B cell (primary cell): ENCODE data around the gene DIO2. TPM values are rescaled to one million over a fixed set of nuclear protein-coding genes. Genes with fewer than 3 reads are reported as not detected.

Experiments
- ATAC-seq: fragments of 200-7000 bp; cut with Tn5 transposase; one replicate; pipeline ENCODE4 v1.10.0; 2021; ENCODE audit warnings: low read depth, mild to moderate bottlenecking, moderate number of reproducible peaks, moderate library complexity
- CTCF ChIA-PET: fragments of 350-600 bp; sonication (Branson Sonifier 250); formaldehyde crosslinking; loops from one replicate; lab custom pipeline; 2021; ENCODE audit warnings: antibody characterized with exemption, inconsistent platforms; lab: Charles Lee
- POLR2A ChIA-PET: fragments of 350-600 bp; sonication (Branson Sonifier 250); formaldehyde crosslinking; loops from one replicate; lab custom pipeline; 2021; ENCODE audit warnings: antibody characterized with exemption; lab: Charles Lee
- DNase-seq: peaks from one replicate; pipeline ENCODE4 v3.0.0; 2013
- H2AFZ ChIP-seq: 2 replicates; pipeline ENCODE4 v1.6.1; 2012; ENCODE audit warnings: mild to moderate bottlenecking, low read depth, low read length; ENCODE audit not compliant: insufficient read depth, poor library complexity, severe bottlenecking
- H3K27ac ChIP-seq, 2 donors: 1 replicate in 1 of 2; 2 replicates in 1 of 2; pipeline ENCODE4 v1.5.1; 2012 to 2013; ENCODE audit warnings: low read length in 2 of 2, mild to moderate bottlenecking in 2 of 2, moderate library complexity in 1 of 2
- H3K27me3 ChIP-seq, 4 experiments: fragments of 200-600 bp in 1 of 4; sonication (generic) in 1 of 4; replicated peaks in 1 of 4; 1 replicate in 2 of 4; 2 replicates in 2 of 4; pipeline versions ENCODE4 v1.6.1 to v1.7.0; 2013 to 2016; ENCODE audit warnings: low read length in 3 of 4, mild to moderate bottlenecking in 2 of 4, mixed read lengths in 1 of 4, moderate library complexity in 1 of 4; ENCODE audit not compliant: insufficient read depth in 4 of 4, control insufficient read depth in 3 of 4; ENCODE audit errors: control extremely low read depth in 1 of 4
- H3K36me3 ChIP-seq, 2 experiments: replicated peaks in 1 of 2; 1 replicate in 1 of 2; 2 replicates in 1 of 2; pipeline versions ENCODE4 v1.6.1 to v1.7.1; 2013; ENCODE audit warnings: low read length in 1 of 2; ENCODE audit not compliant: insufficient read depth in 2 of 2, control insufficient read depth in 1 of 2; ENCODE audit errors: control extremely low read depth in 1 of 2, extremely low read depth in 1 of 2
- H3K4me1 ChIP-seq, 2 donors: fragments of 200-600 bp in 1 of 2; sonication (generic) in 1 of 2; 1 replicate in 1 of 2; 2 replicates in 1 of 2; pipeline versions ENCODE4 v1.5.1 to v1.6.1; 2013 to 2017; ENCODE audit warnings: low read length in 2 of 2; ENCODE audit not compliant: control insufficient read depth in 2 of 2, insufficient read depth in 2 of 2
- H3K4me2 ChIP-seq: replicated peaks from 2 replicates; pipeline ENCODE3; 2012; ENCODE audit warnings: mild to moderate bottlenecking, low read depth, low read length; ENCODE audit not compliant: poor library complexity, severe bottlenecking
- H3K4me3 ChIP-seq, 5 experiments: fragments of 200-600 bp in 1 of 5; sonication (generic) in 1 of 5; 1 replicate in 3 of 5; 2 replicates in 2 of 5; pipeline versions ENCODE4 v1.5.1 to v1.7.0; 2011 to 2016; ENCODE audit warnings: low read length in 4 of 5, mild to moderate bottlenecking in 4 of 5, low read depth in 2 of 5, control low read depth in 1 of 5, moderate library complexity in 1 of 5; ENCODE audit not compliant: insufficient read depth in 1 of 5; ENCODE audit errors: control extremely low read depth in 1 of 5, extremely low read depth in 1 of 5
- H3K79me2 ChIP-seq: fragments of 200-600 bp; sonication (generic); one replicate; pipeline ENCODE4 v1.6.0; 2016; ENCODE audit warnings: low read length; ENCODE audit not compliant: control insufficient read depth, insufficient read depth
- H3K9ac ChIP-seq: fragments of 200-600 bp; sonication (generic); 2 replicates; pipeline ENCODE4 v1.6.1; 2017; ENCODE audit warnings: mild to moderate bottlenecking, low read length, moderate library complexity
- H3K9me3 ChIP-seq, 3 donors: one replicate each; pipeline versions ENCODE4 v1.6.1 to v1.7.1; 2013; ENCODE audit warnings: low read length in 2 of 3; ENCODE audit not compliant: control insufficient read depth in 2 of 3, insufficient read depth in 1 of 3; ENCODE audit errors: control extremely low read depth in 1 of 3
- H4K20me1 ChIP-seq: 2 replicates; pipeline ENCODE4 v1.6.0; 2012; ENCODE audit warnings: mild to moderate bottlenecking, low read length; ENCODE audit not compliant: insufficient read depth, control insufficient read depth, poor library complexity, severe bottlenecking
- H3K27ac Mint-ChIP-seq: one replicate; pipeline ENCODE4 v1.8.0; 2021; ENCODE audit warnings: mixed read lengths
- H3K27me3 Mint-ChIP-seq: one replicate; pipeline ENCODE4 v1.8.0; 2021; ENCODE audit warnings: mixed read lengths
- H3K4me1 Mint-ChIP-seq: one replicate; pipeline ENCODE4 v1.8.0; 2021; ENCODE audit warnings: mixed read lengths
- H3K4me3 Mint-ChIP-seq: one replicate; pipeline ENCODE4 v1.8.0; 2021; ENCODE audit warnings: mixed read lengths
- H3K9me3 Mint-ChIP-seq: one replicate; pipeline ENCODE4 v1.8.0; 2022; ENCODE audit warnings: mixed read lengths; ENCODE audit not compliant: insufficient read depth
- EZH2 ChIP-seq: IDR thresholded peaks from 2 replicates; pipeline ENCODE4 v1.6.1; 2012; ENCODE audit warnings: borderline replicate concordance, low read depth, mild to moderate bottlenecking, moderate library complexity, low read length; ENCODE audit not compliant: insufficient read depth, poor library complexity, severe bottlenecking
- WGBS: methylation state at CpG from one replicate; pipeline ENCODE4 v1.1.5; 2013; ENCODE audit warnings: missing lambda C conversion rate; ENCODE audit not compliant: insufficient coverage; 5-methylcytosine and 5-hydroxymethylcytosine counted together
- intact Hi-C: fragments of 100-400 bp; cut with micrococcal nuclease; formaldehyde crosslinking; loops from one replicate; pipeline ENCODE4 v1.10.0; 2022
- polyA plus RNA-seq: library from polyadenylated mRNA; depleted of rRNA; stranded (reverse); fragments of >200 nt; gene quantifications from 2 replicates; pipeline ENCODE4 v1.2.3, GENCODE V29; 2012
- total RNA-seq, 2 donors: library from RNA; stranded (reverse); fragments of 120-200 nt in 1 of 2; gene quantifications; 1 replicate in 1 of 2; 2 replicates in 1 of 2; pipeline versions ENCODE4 v1.2.3 to v1.2.4, GENCODE V29; 2013 to 2022
- TF ChIP-seq, protein P1 (sequence below): fragments of 200-600 bp; IDR thresholded peaks from one replicate; pipeline ENCODE4 v1.8.0; 2022; ENCODE audit warnings: antibody characterized with exemption, mild to moderate bottlenecking

DIO2 gene
- total and polyA plus RNA-seq, 2 donors (not counting 1 experiment from before 2014, with no cell fraction given) = not detected

GRCh38 chr14:80223696-80224465 lies 12.6 kb upstream of the DIO2 start:
- TF ChIP-seq, protein P1, sequence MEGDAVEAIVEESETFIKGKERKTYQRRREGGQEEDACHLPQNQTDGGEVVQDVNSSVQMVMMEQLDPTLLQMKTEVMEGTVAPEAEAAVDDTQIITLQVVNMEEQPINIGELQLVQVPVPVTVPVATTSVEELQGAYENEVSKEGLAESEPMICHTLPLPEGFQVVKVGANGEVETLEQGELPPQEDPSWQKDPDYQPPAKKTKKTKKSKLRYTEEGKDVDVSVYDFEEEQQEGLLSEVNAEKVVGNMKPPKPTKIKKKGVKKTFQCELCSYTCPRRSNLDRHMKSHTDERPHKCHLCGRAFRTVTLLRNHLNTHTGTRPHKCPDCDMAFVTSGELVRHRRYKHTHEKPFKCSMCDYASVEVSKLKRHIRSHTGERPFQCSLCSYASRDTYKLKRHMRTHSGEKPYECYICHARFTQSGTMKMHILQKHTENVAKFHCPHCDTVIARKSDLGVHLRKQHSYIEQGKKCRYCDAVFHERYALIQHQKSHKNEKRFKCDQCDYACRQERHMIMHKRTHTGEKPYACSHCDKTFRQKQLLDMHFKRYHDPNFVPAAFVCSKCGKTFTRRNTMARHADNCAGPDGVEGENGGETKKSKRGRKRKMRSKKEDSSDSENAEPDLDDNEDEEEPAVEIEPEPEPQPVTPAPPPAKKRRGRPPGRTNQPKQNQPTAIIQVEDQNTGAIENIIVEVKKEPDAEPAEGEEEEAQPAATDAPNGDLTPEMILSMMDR = no peak
- TF ChIP-seq EZH2 = no peak
- no peak for DNase-seq
- 100% methylated on average over 1 of the region's 3 CpGs for WGBS
- H3K4me1 ChIP-seq = no peaks in the 10 kb centered on the region
- ChIA-PET CTCF (no interaction called here), POLR2A (no interaction called here)
- H3K79me2 ChIP-seq = no peaks in the 10 kb centered on the region
- H3K9me3 ChIP-seq = peaks cover 0 to 3% (median 0%) of the 10 kb centered on the region in 3 donors
- no peak overlapping the region for H3K27ac ChIP-seq
- H2AFZ ChIP-seq = no peak overlapping the region
- no peak overlapping the region for H3K4me3 ChIP-seq
- no peak overlapping the region for H3K27ac Mint-ChIP-seq
- no peaks in the 10 kb centered on the region for H3K27me3 ChIP-seq
- no peaks in the 10 kb centered on the region for H3K4me1 Mint-ChIP-seq
- intact Hi-C loops = no loop called here
- H3K4me3 Mint-ChIP-seq = no peak overlapping the region
- peaks cover 4% of the 10 kb centered on the region for H3K9me3 Mint-ChIP-seq
- ATAC-seq = no peak
- no peak overlapping the region for H3K4me2 ChIP-seq
- no peak overlapping the region for H3K9ac ChIP-seq
- H3K36me3 ChIP-seq = no peaks in the 10 kb centered on the region
- no peaks in the 10 kb centered on the region for H4K20me1 ChIP-seq
- no peaks in the 10 kb centered on the region for H3K27me3 Mint-ChIP-seq

GRCh38 chr14:80216818-80217217 lies 5.5 kb upstream of the DIO2 start:
- no peak for TF ChIP-seq EZH2
- TF ChIP-seq, protein P1 = no peak
- Histone ChIP-seq H4K20me1 (no peaks in the 10 kb centered on the region), H3K9ac (no peak overlapping the region), H3K27me3 (no peaks in the 10 kb centered on the region), H3K27ac (no peak overlapping the region), H3K4me3 (no peak overlapping the region), H3K79me2 (no peaks in the 10 kb centered on the region), H2AFZ (no peak overlapping the region), H3K4me1 (no peaks in the 10 kb centered on the region), H3K4me2 (no peak overlapping the region), H3K9me3 (no peaks in the 10 kb centered on the region), H3K36me3 (no peaks in the 10 kb centered on the region)
- H3K9me3 Mint-ChIP-seq = peaks cover 4% of the 10 kb centered on the region
- DNase-seq (no peak), ATAC-seq (no peak)
- H3K27ac Mint-ChIP-seq = no peak overlapping the region
- WGBS = no CpG with 5 or more reads among the region's 3 CpGs
- no peaks in the 10 kb centered on the region for H3K27me3 Mint-ChIP-seq
- ChIA-PET POLR2A (no interaction called here), CTCF (no interaction called here)
- H3K4me3 Mint-ChIP-seq = no peak overlapping the region
- H3K4me1 Mint-ChIP-seq = no peaks in the 10 kb centered on the region
- intact Hi-C loops = no loop called here
